Pancreas (tissue), 10 donors: ENCODE results near the gene GRHPR. TPM values are rescaled to one million over a fixed set of nuclear protein-coding genes. Genes with fewer than 3 reads are reported as not detected.
A peak's percentile ranks its signal among the peaks of the same experiment; 100 is the strongest.

ENCODE experiments used
- ATAC-seq, 4 donors: fragments of 200-7000 bp; cut with Tn5 transposase; one replicate each; pipeline versions ENCODE4 v1.8.0 to v1.9.1; 2020; ENCODE audit warnings: mild to moderate bottlenecking in 4 of 4, moderate library complexity in 4 of 4
- DNase-seq, 6 donors: peaks; one replicate each; pipeline ENCODE4 v3.0.0-alpha.2; 2020
- FAIRE-seq: peaks from 2 replicates; lab custom pipeline; 2012; peaks lifted over from hg19 to GRCh38; lab: Jason Lieb, UNC
- H3K27ac ChIP-seq, 4 donors: fragments of 200-600 bp; sonication (generic); 1 replicate in 3 of 4; 2 replicates in 1 of 4; pipeline versions ENCODE4 v1.5.0 to v1.8.0; 2020
- H3K27me3 ChIP-seq, 4 donors: fragments of 200-600 bp; one replicate each; pipeline ENCODE4 v1.8.0; 2021
- H3K36me3 ChIP-seq, 3 donors: fragments of 200-600 bp; sonication (generic) in 1 of 3; one replicate each; pipeline versions ENCODE4 v1.5.0 to v1.8.0; 2020 to 2021
- H3K4me1 ChIP-seq, 3 donors: fragments of 200-600 bp; one replicate each; pipeline ENCODE4 v1.8.0; 2021
- H3K4me3 ChIP-seq, 4 donors: fragments of 200-600 bp; sonication (generic) in 2 of 4; one replicate each; pipeline versions ENCODE4 v1.5.0 to v1.8.0; 2020 to 2021
- H3K9me3 ChIP-seq, 4 donors: fragments of 200-600 bp; one replicate each; pipeline ENCODE4 v1.8.0; 2021
- CTCF ChIP-seq, 4 donors: fragments of 200-600 bp; sonication (generic) in 3 of 4; IDR thresholded peaks; one replicate each; pipeline versions ENCODE4 v1.5.0 to v1.8.0; 2021; ENCODE audit warnings: antibody characterized with exemption in 4 of 4
- WGBS, 2 donors: extraction: QIAGEN DNeasy Blood & Tissue Kit; methylation state at CpG; one replicate each; pipeline ENCODE4 v1.1.7; 2013; 5-methylcytosine and 5-hydroxymethylcytosine counted together
- intact Hi-C, 3 donors: fragments of 100-400 bp; cut with DNase I; formaldehyde crosslinking; loops; one replicate each; pipeline versions ENCODE4 v1.11.1 to v1.14.2; 2022
- polyA plus RNA-seq, 2 donors: library from polyadenylated mRNA; stranded (reverse); fragments of 200-250 nt; gene quantifications; one replicate each; pipeline ENCODE4 v1.2.3, GENCODE V29; 2013
- total RNA-seq, 6 donors: library from RNA; stranded (reverse); fragmentation: NEBNext Ultra II Directional in 4 of 6; extraction: Animal tissue kit (Norgen Biotek cat#: 25700) in 4 of 6; gene quantifications; one replicate each; pipeline versions ENCODE4 v1.2.1 to v1.2.4, GENCODE V29; 2021 to 2023
- donor health status: healthy with polysubstance abuse.
- donor health status: DM: no; HTN: no; CAD: no; lungs with moderate emphysema.
- donor health status: DM: no; HTN: no; CAD: no.
- donor health status: control.
- donor health status: control.
- donor health status: Bipolar disorder and iron deficiency.
- donor health status: DM: yes; HTN: yes; CAD: no.
- donor health status: DM: no; HTN: no; CAD: no.
- donor health status: DM: no; HTN: no; CAD: no.
- donor health status: DM: yes; HTN: yes; CAD: no.

Gene GRHPR
- total and polyA plus RNA-seq, 8 donors: 30.2 to 54.3 (median 43.3) TPM

GRCh38 chr9:37480759-37481158 is 58.3 kb downstream of the GRHPR start:
- WGBS, 2 donors: 71 to 85% methylated on average over 3 of the region's 3 CpGs
- no peaks in the 10 kb centered on the region for H3K36me3 ChIP-seq
- no peaks in the 10 kb centered on the region for H3K27me3 ChIP-seq
- no peak for TF ChIP-seq CTCF (IDR thresholded peaks at IDR 0.05)
- H3K9me3 ChIP-seq: no peaks in the 10 kb centered on the region
- no peak overlapping the region for H3K4me3 ChIP-seq
- intact Hi-C loops: loop anchor here in 1 of 3 donors (10.0 kb wide), 2 partner anchors 114 to 274 kb away; partner anchors contain the start of genes TOMM5 and TRMT10B
- no peak for DNase-seq
- H3K27ac ChIP-seq: no peak overlapping the region
- ATAC-seq: no peak
- no peak for FAIRE-seq
- H3K4me1 ChIP-seq: peaks cover 3 to 4% (median 3%) of the 10 kb centered on the region in 3 donors

- peak; percentile 94 to 99 (median 98) for DNase-seq
- peak; percentile 99 for ATAC-seq
- intact Hi-C loops: loop anchor here in 1 of 3 donors (10.0 kb wide), 2 partner anchors 109 to 269 kb away; partner anchors contain the start of genes TOMM5 and TRMT10B
- Histone ChIP-seq H3K4me1 (peaks cover 13 to 19% (median 16%) of the 10 kb centered on the region in 3 donors), H3K36me3 (peaks cover 0 to 14% (median 0%) of the 10 kb centered on the region in 3 donors), H3K27ac (peak within 1 kb of the TSS; percentile 14 to 55 (median 46)), H3K27me3 (no peaks in the 10 kb centered on the region), H3K9me3 (no peaks in the 10 kb centered on the region), H3K4me3 (peak within 1 kb of the TSS; percentile 56 to 91 (median 72))
- TF ChIP-seq CTCF (IDR thresholded peaks at IDR 0.05): no peak
- FAIRE-seq: no peak
- 1 to 2% methylated on average over 55 to 56 of the region's 56 CpGs for WGBS, 2 donors
Observed at GRCh38 chr9:37485389-37486255, 63.1 kb downstream of the GRHPR start, which contains the start of gene POLR1E. Gene POLR1E, plus strand, starts transcription at chr9:37485948. Its CDS starts 100 bp downstream, at chr9:37486048.

- 0 to 2% methylated on average over 7 of the region's 7 CpGs for WGBS, 2 donors
- Histone ChIP-seq H3K4me1 (peaks cover 13 to 19% (median 16%) of the 10 kb centered on the region in 3 donors), H3K27me3 (no peaks in the 10 kb centered on the region), H3K9me3 (no peaks in the 10 kb centered on the region), H3K4me3 (peak overlapping the region; percentile 56 to 91 (median 72)), H3K36me3 (peaks cover 0 to 14% (median 0%) of the 10 kb centered on the region in 3 donors), H3K27ac (peak overlapping the region in 1 of 4 donors; percentile 55)
- DNase-seq: no peak
- no peak for FAIRE-seq
- ATAC-seq: peak in 1 of 4 donors; percentile 0
- TF ChIP-seq CTCF (IDR thresholded peaks at IDR 0.05): no peak
- intact Hi-C loops: loop anchor here in 1 of 3 donors (10.0 kb wide), 2 partner anchors 109 to 269 kb away; partner anchors contain the start of genes TOMM5 and TRMT10B
Observed at GRCh38 chr9:37486256-37486615, 63.7 kb downstream of the GRHPR start.

Other genes starting within 250 kb of the GRHPR start
- gene ZBTB5, start 42.8 kb downstream of the GRHPR start, total RNA-seq: 1 to 10 TPM; 4.2 to 7.5 (median 4.8) TPM
- 1 to 10 TPM; 2.8 to 4.9 TPM for gene ZBTB5, start 42.8 kb downstream of the GRHPR start, polyA plus RNA-seq
- gene POLR1E, start 63.3 kb downstream of the GRHPR start, total RNA-seq: 10 to 100 TPM; 15.8 to 30.1 (median 21.3) TPM
- 10 to 100 TPM; 11.9 to 12.8 TPM for gene POLR1E, start 63.3 kb downstream of the GRHPR start, polyA plus RNA-seq
- gene FBXO10, start 153.7 kb downstream of the GRHPR start, total RNA-seq: 1 to 10 TPM; 3.9 to 7.9 (median 6.0) TPM
- 1 to 10 TPM; 6.1 to 6.2 TPM for gene FBXO10, start 153.7 kb downstream of the GRHPR start, polyA plus RNA-seq
- 10 to 100 TPM; 22.8 to 40.3 (median 33.9) TPM for gene TOMM5, start 169.9 kb downstream of the GRHPR start, total RNA-seq
- gene TOMM5, start 169.9 kb downstream of the GRHPR start, polyA plus RNA-seq: 10 to 100 TPM; 54.0 to 59.2 TPM
- under 1 TPM; 0.16 to 0.95 (median 0.45) TPM for gene FRMPD1, start 228.3 kb downstream of the GRHPR start, total RNA-seq
- 1 to 10 TPM; 1.2 to 1.5 TPM for gene FRMPD1, start 228.3 kb downstream of the GRHPR start, polyA plus RNA-seq